Stimulated activated CD8-positive, alpha-beta memory T cell treated with anti-CD3 and anti-CD28 coated beads, Interleukin-7, amount 100 ng/mL, for 24 hours (primary cell): Measurements from ENCODE around the gene UQCRC2.
"Not testable (repeated sequence)": the region's sequence is repeated elsewhere in the genome, so short reads cannot be mapped to it uniquely, and the experiment has no call there.

Source experiments
- DNase-seq: peaks from one replicate; pipeline ENCODE4 v3.0.0-alpha.2; 2020; ENCODE audit warnings: low read depth

UQCRC2 gene

DNA sequence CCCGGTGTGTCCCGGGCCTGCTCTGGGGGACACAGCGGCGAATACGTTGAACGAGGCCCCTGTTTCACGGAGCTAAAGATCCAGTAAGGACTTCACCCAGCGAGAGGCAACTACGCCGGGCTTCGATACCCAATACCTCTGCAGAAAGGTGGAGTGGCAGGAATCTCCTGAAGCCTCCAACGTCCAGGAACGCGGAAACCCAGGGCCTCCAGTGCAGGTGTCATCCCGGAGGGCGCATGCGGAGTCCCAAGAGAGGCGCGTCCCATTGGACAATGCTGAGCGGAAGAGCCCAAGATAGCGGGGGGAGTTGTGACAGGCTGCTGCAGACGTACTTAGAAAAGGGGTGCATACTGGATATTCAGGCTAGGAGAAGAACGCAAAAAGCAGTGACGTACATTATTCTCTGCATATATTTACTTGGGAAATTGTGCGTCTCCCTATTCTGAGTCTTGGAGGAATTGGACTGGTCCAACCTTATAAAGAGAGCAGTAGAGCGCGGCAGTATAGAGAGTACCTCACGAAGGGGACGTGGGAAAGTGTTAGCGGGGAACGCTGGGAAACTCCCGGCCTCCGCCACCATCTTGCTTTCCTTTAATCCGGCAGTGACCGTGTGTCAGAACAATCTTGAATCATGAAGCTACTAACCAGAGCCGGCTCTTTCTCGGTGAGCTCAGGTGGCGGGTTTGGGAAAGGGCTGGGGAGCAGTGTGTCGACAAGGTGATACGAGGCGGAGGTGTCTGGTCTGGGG, at the start of gene UQCRC2:
Gene UQCRC2 (plus strand): TSS at position 569 of the 748 bp plus-strand sequence. CDS start 63 bp downstream, at position 632.
- peak; percentile 72 for DNase-seq

DNA sequence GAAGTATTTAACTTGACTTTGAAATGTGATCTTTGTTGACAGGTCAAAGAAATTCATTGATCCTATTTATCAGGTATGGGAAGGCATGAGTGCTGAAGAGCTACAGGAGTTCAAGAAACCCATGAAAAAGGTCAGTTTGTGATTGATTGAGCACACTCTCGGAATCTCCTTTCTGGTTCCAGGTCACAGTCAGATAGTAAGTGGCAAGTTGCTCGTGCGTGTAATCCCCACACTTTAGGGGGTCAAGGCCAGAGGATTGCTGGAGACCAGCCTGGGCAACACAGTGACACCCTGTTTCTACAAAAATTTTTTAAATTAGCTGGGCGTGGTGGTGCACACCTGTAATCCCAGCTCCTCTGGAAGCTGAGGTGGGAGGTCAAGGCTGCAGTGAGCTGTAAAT, 20.5 kb upstream of the UQCRC2 start:
- not testable (repeated sequence) for DNase-seq

DNA sequence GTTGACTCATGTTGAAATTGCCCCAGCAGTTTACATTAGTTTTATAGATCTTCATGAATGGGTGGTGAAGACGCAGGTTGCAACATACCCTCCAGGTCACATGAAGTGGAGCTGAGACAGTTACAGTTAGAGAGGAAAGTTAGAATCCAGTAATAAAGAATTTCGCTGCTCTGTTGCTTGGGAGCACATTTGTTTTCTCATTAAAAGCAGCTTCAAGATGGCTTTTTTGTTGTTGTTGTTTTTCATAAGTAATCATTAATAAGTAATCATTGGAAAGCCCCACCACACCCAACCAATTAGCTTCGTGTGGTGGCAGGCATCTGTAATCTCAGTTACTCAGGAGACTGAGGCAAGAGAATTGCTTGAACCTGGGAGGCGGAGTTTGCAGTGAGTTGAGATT, 19.8 kb upstream of the UQCRC2 start:
- DNase-seq = not testable (repeated sequence)

DNA sequence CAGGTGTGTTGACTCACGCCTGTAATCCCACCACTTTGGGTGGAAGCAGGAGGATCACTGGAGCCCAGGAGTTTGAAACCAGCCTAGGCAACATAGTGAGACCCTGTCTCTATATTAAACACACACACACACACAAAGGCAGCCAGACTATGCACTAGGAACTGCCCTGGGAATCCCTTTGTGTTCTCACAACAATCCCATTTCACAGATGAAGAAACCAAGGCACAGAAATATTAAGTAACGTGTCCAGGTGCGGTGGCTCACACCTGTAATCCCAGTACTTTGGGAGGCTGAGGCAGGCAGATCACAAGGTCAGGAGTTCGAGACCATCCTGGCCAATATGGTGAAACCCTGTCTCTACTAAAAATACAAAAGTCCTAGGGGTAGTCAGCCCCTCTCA, 19.4 kb upstream of the UQCRC2 start:
- not testable (repeated sequence) for DNase-seq

DNA sequence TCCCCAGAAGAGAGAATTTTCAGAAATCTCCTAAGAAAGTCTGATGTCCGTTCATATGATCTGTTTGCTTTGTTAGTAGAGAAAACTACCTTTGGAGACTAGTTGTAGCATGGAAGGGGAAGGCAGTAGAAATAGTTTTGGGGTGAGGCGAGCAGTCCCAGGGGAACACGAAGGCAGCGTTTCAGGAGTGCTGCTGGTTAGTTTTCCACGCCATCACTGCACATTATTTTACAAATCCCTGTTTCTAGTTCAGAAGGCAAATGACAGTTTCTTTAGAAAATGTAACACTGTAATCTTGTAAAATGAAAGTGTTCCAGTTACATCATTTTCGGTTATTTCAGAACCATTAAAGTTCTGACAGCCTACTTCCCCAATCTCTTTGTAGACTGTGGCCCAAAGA, 16.9 kb upstream of the UQCRC2 start:
- not testable (repeated sequence) for DNase-seq

DNA sequence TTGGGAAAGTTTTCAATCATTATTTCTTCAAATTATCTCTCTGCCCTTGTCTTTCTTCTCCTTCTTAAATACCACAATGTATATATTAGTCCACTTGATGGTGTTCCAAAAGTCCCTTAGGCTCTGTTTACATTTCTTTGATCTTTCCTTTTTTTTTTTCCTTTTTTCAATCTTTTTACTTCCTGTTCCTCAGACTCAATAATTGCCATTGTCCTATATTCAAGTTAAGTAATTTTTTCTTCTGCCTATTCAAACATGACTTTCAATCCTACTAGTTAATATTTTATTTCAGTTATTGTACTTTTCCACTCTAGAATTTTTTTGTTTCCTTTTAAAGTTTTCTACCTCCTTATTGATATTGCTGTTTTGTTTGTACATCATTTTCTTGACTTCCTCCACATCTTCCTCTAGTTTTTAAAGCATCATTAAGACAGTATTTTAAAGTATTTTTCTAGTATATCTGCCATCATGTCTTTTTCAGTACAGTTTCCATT, 15.8 kb upstream of the UQCRC2 start:
- DNase-seq = no peak

DNA sequence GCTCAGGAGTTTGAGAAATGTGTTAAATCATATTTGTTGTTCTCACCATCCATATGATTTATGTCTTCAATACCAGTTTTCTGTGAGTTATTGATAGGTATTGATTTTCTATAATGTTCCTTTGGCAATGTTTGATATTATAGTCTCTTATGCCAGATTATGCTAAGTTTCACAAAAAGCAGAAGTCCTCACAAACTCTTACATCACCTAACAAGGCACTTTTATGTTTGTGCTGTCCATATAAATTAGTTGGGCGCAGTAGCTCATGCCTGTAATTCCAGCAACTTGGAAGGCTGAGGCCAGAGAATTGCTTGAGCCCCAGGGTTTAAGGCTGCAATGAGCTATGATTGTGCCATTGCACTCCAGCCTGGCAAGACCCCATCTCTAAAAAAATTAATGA, 12.6 kb upstream of the UQCRC2 start:
- no peak for DNase-seq

DNA sequence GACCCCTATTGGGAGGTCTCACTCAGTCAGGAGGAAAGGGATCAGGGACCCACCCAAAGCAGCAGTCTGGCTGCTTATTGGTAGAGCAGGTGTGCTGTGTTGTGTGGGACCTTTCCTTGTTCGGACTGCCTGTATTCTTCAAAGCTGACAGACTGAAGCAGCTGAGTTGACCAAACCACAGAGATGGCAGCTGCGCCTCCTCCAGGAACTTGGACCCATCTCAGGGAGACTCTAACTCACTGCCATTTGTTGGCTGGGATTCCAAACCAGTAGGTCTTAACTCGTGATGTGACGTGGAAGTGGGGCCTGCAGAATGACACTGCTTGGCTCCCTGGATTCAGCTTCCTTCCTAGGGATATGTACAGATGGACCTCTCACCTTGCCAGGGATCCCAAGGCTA, 9.6 kb upstream of the UQCRC2 start:
- DNase-seq = no peak

DNA sequence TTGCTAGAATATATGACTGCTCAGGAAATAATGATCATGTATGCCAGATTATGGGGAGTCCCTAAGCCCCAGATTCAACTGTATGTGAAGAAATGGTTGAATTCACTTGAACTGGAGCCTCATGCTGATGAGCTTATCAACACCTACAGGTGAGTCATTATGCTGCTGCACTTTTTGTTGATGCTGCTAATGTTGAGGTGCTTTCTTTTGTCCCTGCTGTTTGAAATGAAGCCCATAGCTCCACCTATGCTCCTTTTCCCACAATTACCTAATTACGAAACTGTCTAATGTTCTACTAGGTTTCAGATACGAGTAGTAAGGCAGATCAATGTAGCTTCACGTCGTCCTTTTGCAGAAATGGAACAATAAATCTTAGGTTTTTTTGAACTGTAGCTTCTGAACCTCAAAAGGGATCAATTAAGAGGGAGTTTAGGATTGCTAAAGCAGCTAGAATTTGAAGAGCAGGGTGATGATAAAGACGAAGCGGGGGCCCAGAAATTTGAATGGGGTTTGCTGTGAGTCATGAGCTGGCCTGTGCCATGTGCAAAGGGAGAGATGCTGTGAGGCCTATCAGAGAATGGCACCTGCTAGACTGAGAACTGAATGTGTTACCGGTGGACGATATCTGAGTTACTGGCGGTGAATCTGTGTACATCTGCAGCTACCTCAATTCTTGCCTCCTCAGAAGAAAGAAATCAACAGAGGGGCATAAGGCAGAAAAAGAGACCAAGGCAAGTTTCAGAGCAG, 6.1 kb upstream of the UQCRC2 start:
- DNase-seq = no peak

DNA sequence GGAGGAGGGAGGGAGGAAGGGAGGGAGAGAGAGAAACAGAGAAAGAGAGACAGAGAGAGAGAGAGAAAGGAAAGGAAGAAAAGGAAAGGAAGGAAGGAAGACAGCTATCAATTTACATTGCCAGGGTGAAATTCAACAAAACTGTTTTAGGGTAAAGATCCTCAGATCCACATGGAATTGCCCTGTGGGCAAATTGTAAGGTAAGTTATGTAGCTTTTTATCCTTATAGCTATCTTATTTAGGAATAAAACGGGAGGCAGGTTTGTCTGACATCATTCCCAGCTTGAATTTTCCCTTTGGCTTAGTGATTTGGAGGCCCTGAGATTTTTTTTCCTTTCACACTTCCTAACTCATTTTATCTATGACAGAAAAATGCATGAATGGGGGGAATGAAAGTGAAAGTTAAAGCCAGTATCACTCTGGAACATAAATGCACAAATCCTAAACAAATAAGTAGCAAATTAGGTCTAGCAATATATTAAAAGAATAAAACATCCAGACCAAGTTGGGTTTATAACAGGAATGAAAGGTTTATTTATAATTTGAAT, 3.4 kb upstream of the UQCRC2 start:
- no peak for DNase-seq

DNA sequence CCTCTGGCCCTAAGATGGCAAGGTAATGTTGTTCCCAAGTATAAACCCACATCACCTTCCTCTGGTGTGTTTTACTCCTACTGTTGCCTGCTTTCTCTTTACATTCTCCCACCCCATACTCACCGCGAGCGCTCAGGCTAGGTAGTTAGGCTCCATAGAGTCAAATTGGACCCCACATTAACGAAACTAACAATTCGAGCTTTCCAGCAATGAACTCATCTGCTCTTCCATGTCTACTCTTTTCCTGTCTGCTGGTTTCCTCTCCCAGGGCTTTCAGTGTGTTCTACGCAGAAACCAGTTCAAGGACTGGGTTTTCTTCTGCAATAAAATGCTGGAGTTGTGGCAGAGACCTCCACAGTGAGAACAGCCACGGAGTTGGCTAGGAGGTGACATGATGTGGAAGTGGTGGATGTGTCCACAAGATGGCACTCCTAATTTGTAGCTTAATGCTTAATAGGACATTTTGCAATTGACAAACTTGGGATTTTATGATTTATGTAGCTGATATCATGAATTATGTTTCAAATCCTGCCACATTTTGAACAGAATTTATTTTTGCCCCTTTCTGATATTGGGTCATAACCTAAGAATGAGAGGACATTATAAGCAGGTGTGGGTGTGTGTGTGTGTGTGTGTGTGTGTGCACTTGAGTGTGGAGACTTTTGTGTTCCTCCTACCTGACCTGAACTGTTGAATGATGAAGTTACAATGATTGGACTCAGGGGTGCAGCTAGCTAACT, 2.2 kb upstream of the UQCRC2 start:
- DNase-seq = no peak

DNA sequence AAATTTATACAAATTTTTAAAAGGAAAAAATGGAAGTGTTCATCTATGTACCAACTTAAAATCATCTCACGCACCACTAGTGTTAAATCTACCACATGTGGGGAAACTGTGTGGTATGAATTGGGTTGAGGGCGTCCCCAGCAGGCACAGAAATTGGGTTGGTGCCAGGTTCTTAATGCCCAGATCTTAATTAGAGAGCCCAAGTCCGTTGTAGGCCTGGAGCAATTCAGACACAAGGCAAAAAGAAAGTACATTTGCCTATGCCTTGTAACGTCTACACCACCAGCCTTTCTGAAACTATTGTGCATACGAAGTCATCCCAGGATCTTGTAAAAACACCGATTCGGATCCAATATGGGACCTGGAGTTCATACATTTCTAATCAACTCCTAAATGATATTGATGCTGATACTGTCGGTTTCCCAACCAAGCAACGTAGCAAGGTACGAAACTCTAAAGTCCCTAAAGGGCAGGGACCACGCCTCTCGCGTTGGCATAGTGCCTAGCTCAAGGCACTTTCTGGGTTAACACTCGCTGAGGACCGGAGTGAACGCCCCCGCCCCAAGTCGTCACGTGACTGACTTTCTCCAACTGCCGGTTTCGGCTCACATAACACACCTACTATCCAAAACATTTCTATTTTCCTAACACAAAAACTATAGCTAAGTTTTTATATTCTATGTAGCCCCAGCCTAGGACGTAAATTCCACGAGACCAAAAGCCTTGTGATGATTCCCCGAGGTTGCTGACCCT, 945 bp upstream of the UQCRC2 start:
- DNase-seq = peak; percentile 48

DNA sequence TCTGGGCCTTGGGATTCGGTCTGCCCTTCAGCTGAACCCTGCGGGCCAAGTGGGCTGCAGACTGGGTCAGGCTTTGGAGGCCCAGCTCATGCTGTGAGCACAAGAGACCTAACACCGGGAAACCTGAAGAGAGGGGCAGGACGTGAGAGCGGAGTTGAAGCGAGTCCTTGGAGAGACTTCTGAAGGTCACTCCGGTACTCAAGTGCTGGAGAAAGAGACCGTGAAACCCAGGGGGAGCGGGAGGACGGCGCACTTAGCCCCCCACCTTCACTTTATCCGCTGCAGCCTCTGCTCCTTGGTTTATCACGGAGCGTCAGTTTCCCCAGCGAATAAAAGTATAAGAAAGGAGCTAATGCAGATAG, 361 bp downstream of the UQCRC2 start:
- DNase-seq = no peak

DNA sequence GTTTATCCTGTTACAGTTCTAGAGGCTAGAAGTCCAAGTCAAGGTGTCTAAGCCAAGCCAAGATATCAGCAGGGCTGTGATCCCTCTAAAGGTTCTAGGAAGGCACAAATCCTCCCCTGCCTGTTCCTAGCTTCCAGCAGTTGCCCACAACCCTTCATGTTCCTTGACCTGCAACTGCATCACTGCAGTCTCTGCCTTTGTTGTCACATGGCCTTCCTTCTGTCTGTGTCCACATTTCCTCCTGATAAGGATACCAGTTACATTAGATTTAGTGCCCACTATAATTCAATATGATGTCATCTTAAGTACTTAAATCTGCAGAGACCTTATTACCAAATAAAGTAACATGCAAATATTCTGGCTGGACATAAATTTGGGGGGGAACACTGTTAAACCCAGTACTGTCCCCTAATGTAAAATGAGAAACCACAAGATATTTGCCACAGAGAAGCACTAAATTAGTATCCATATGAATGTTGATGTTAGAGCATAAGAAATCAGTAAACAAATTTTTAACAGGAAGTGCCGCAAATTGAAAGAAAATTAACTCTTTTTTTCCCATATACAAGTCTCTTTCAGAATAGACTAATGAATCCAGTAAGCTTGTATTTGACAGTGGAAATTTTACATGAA, 4.7 kb downstream of the UQCRC2 start:
- DNase-seq = no peak

DNA sequence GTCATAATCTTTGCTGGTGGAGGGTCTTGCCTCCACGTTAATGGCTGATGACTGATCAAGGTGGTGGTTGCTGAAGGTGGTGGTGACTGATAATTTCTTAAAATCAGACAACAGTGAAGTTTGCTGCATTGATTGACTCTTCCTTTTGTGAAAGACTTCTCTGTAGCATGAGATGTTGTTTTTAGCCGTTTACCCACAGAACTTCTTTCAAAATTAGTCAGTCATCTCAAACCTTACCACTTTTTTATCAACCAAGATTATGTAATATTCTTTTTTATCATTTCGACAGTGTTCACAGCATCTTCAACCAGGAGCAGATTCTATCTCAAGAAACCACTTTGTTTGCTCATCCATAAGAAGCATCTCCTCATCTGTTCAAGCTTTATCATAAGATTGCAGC, 5.9 kb downstream of the UQCRC2 start:
- DNase-seq = no peak

DNA sequence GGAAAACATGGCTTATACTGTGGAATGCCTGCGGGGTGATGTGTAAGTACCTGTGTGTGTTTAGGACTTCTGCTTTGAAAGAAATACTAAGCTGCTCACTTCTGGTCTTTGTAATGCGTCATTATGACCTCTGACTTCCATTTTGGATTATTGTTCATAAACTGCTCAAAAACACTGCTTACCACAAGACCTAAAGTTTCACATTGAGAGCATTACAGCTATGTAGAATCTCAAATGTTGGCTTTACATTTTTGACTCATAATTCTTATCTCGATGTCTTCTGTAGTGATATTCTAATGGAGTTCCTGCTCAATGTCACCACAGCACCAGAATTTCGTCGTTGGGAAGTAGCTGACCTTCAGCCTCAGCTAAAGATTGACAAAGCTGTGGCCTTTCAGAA, 9.3 kb downstream of the UQCRC2 start:
- no peak for DNase-seq

DNA sequence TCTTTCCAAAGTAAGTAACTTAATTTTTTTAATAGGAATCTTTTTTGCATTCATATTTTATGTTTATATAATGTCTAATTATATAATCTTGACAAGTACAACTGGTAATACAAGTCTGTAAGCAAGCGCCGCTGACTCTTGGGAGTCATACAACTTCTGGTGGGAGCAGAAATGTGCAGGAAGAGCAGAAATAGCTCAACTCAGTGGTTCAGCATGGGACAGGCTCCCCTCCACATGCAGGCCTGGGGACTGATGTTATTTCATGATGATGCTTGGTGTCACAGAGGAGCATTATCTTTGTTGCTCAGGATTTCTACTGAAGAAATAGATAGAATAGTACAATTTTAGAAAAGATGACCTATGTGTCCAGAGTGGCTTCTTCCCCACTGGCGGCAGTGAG, 10.7 kb downstream of the UQCRC2 start:
- no peak for DNase-seq

DNA sequence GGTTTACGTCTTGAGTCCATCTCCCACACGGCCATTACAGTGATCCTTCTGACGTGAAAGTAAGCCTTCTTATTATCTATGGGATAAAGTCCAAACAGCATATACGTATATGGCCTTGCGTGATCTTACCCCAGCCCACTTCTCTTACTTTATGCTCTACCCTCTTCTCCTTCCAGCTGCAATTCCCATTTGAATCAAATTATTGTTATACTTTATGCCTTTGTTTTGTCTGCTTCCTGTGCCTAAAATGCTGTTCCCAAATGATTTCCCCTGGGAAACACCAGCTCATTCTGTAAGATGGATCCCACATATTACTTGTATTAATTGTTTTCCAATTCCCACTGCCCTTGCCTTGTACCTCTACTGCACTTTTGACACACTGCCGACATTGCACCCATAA, 11.2 kb downstream of the UQCRC2 start:
- DNase-seq = no peak

DNA sequence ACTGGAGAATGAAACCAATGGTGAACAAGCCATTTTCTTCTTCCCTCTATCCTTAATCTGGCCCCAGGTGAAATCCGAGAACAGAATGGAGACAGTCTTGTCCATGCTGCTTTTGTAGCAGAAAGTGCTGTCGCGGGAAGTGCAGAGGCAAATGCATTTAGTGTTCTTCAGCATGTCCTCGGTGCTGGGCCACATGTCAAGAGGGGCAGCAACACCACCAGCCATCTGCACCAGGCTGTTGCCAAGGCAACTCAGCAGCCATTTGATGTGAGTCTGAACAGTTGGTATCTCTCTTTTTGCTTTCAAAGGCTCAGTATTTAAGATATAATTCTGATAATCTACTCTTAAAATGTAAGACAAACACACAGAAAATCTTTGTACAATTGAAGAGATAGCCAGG, 18.7 kb downstream of the UQCRC2 start:
- no peak for DNase-seq

DNA sequence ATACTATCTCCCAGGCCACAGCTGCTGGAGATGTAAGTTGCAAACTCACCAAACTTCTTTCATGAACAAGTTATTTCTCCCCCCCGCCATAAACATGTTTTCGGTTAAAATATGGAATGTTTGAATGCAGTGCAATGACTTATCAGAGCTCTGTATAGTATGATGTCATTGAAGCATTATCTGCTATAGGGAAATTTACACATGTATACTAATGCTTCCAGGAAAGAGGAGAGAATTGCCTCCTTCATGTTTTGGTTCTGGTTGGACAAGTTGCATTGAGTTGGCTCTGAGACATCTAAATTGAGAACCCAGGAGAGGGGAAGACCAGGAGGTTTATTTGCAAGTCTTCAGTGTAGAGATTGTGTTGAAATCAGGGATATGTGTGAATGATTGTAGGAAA, 20.8 kb downstream of the UQCRC2 start:
- DNase-seq = no peak

DNA sequence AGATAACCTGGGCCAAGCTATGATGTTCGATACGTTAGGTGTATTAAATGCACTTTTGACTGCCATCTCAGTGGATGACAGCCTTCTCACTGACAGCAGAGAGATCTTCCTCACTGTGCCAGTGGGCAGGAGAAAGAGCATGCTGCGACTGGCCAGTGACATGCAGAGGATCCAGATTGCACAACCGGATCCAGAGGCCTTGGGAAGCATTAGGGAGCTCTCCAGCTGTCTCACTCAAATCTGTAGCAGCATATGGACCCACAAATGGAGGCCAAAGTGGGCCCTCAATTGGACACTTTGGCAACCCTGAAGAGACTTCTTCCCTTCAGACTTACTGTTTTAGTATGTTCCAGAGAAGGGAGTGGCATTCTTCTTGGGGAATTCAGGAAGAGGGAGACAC, 26.9 kb downstream of the UQCRC2 start:
- DNase-seq = no peak
